H1 (cell line): ENCODE results near the gene CBX2. TPM values are rescaled to one million over a fixed set of nuclear protein-coding genes. Genes with fewer than 3 reads are reported as not detected.

ENCODE experiments used
- CTCF ChIA-PET: fragments of 300-600 bp; sonication (Branson Sonifier 250); formaldehyde crosslinking; loops from one replicate; lab custom pipeline; 2021; ENCODE audit not compliant: partially characterized antibody; lab: Charles Lee
- POLR2A ChIA-PET: fragments of 300-600 bp; sonication (Branson Sonifier 250); formaldehyde crosslinking; loops from one replicate; lab custom pipeline; 2021; ENCODE audit warnings: inconsistent platforms; ENCODE audit not compliant: partially characterized antibody; lab: Charles Lee
- DNase-seq, 2 experiments: peaks; one replicate each; pipeline versions ENCODE4 v3.0.0 to v3.0.0-alpha.2; 2010 to 2022; ENCODE audit warnings: low spot score in 2 of 2, low read depth in 1 of 2, mixed read lengths in 1 of 2
- FAIRE-seq: peaks from 2 replicates; lab custom pipeline; 2011; peaks lifted over from hg19 to GRCh38; lab: Jason Lieb, UNC
- H2AFZ ChIP-seq: 2 replicates; pipeline ENCODE4 v1.8.1; 2012; ENCODE audit warnings: low read length, inconsistent platforms
- H2AK5ac ChIP-seq: 2 replicates; pipeline ENCODE4 v1.6.1; 2013; ENCODE audit warnings: low read depth, low read length
- H2BK120ac ChIP-seq: replicated peaks from 2 replicates; pipeline ENCODE3; 2013; ENCODE audit warnings: low read depth, low read length, inconsistent platforms
- H2BK12ac ChIP-seq: 2 replicates; pipeline ENCODE4 v1.6.1; 2013; ENCODE audit warnings: low read depth, low read length
- H2BK15ac ChIP-seq: 2 replicates; pipeline ENCODE4 v1.6.1; 2013; ENCODE audit warnings: low read length
- H2BK20ac ChIP-seq: 2 replicates; pipeline ENCODE4 v1.6.1; 2013; ENCODE audit warnings: low read length
- H2BK5ac ChIP-seq: 2 replicates; pipeline ENCODE4 v1.6.1; 2013; ENCODE audit warnings: low read depth, low read length
- H3K14ac ChIP-seq: 2 replicates; pipeline ENCODE4 v1.6.1; 2013; ENCODE audit warnings: inconsistent platforms; ENCODE audit not compliant: insufficient read length
- H3K18ac ChIP-seq: 2 replicates; pipeline ENCODE4 v1.6.1; 2013; ENCODE audit warnings: low read length; ENCODE audit errors: extremely low read depth
- H3K23ac ChIP-seq: 2 replicates; pipeline ENCODE4 v1.6.1; 2013; ENCODE audit warnings: inconsistent platforms; ENCODE audit not compliant: insufficient read length
- H3K23me2 ChIP-seq: 2 replicates; pipeline ENCODE4 v1.6.1; 2013; ENCODE audit warnings: low read depth, low read length
- H3K27ac ChIP-seq: 2 replicates; pipeline ENCODE4 v1.6.1; 2011; ENCODE audit warnings: low read depth, low read length, inconsistent platforms
- H3K27me3 ChIP-seq, 4 experiments: replicated peaks in 1 of 4; 1 replicate in 1 of 4; 2 replicates in 3 of 4; pipeline versions ENCODE4 v1.6.1 to v1.8.1; 2011 to 2013; ENCODE audit warnings: low read length in 3 of 4, mild to moderate bottlenecking in 3 of 4, inconsistent platforms in 2 of 4, mixed read lengths in 2 of 4, moderate library complexity in 1 of 4; ENCODE audit not compliant: control insufficient read depth in 3 of 4, insufficient read depth in 3 of 4; ENCODE audit errors: extremely low read depth in 1 of 4
- H3K36me3 ChIP-seq, 4 experiments: 2 replicates each; pipeline versions ENCODE4 v1.6.1 to v1.8.1; 2011 to 2013; ENCODE audit warnings: mild to moderate bottlenecking in 4 of 4, low read length in 3 of 4, moderate library complexity in 2 of 4, control low read depth in 1 of 4, inconsistent platforms in 1 of 4; ENCODE audit not compliant: insufficient read depth in 4 of 4, control insufficient read depth in 2 of 4
- H3K4ac ChIP-seq: replicated peaks from 2 replicates; pipeline ENCODE3; 2013; ENCODE audit warnings: low read length, low read depth, mixed read lengths, inconsistent platforms; ENCODE audit not compliant: insufficient read length
- H3K4me1 ChIP-seq, 4 experiments: replicated peaks in 1 of 4; 1 replicate in 1 of 4; 2 replicates in 3 of 4; pipeline versions ENCODE4 v1.6.1 to v1.8.1; 2011 to 2013; ENCODE audit warnings: low read length in 3 of 4, inconsistent platforms in 2 of 4, mixed read lengths in 1 of 4; ENCODE audit not compliant: insufficient read depth in 4 of 4, control insufficient read depth in 3 of 4
- H3K4me2 ChIP-seq, 2 experiments: 2 replicates each; pipeline versions ENCODE4 v1.6.1 to v1.8.1; 2011 to 2013; ENCODE audit warnings: low read depth in 2 of 2, low read length in 2 of 2, control low read depth in 1 of 2, inconsistent platforms in 1 of 2, mild to moderate bottlenecking in 1 of 2; ENCODE audit not compliant: insufficient read depth in 1 of 2
- H3K4me3 ChIP-seq, 4 experiments: fragments of 200-600, 300-600 bp in 1 of 4; sonication (generic), shearing (Covaris generic), sonication (Bioruptor Twin) in 1 of 4; 2 replicates each; pipeline versions ENCODE4 v1.5.1 to v1.8.1; 2011 to 2016; ENCODE audit warnings: low read length in 4 of 4, low read depth in 3 of 4, control low read depth in 2 of 4, inconsistent platforms in 2 of 4, mild to moderate bottlenecking in 2 of 4, mixed read lengths in 1 of 4, moderate library complexity in 1 of 4; ENCODE audit not compliant: insufficient read depth in 2 of 4; ENCODE audit errors: extremely low read depth in 1 of 4
- H3K56ac ChIP-seq: replicated peaks from 2 replicates; pipeline ENCODE3; 2013; ENCODE audit warnings: low read depth, mild to moderate bottlenecking, mixed read lengths, low read length, inconsistent platforms; ENCODE audit not compliant: insufficient read length
- H3K79me1 ChIP-seq: 2 replicates; pipeline ENCODE4 v1.6.1; 2013; ENCODE audit warnings: low read depth, low read length, control low read depth
- H3K79me2 ChIP-seq, 2 experiments: 2 replicates each; pipeline versions ENCODE4 v1.6.1 to v1.8.1; 2012 to 2013; ENCODE audit warnings: low read length in 2 of 2, mild to moderate bottlenecking in 2 of 2, inconsistent platforms in 1 of 2; ENCODE audit not compliant: insufficient read depth in 2 of 2, control insufficient read depth in 1 of 2
- H3K9ac ChIP-seq, 4 experiments: replicated peaks in 1 of 4; 1 replicate in 1 of 4; 2 replicates in 3 of 4; pipeline versions ENCODE4 v1.6.1 to v1.8.1; 2011 to 2013; ENCODE audit warnings: low read depth in 3 of 4, low read length in 3 of 4, control low read depth in 2 of 4, mild to moderate bottlenecking in 2 of 4, moderate library complexity in 2 of 4, inconsistent platforms in 1 of 4; ENCODE audit errors: extremely low read depth in 1 of 4
- H3K9me3 ChIP-seq, 2 experiments: 2 replicates each; pipeline versions ENCODE4 v1.6.1 to v1.8.1; 2012 to 2013; ENCODE audit warnings: mild to moderate bottlenecking in 2 of 2, moderate library complexity in 2 of 2, control low read depth in 1 of 2, inconsistent platforms in 1 of 2, low read depth in 1 of 2, low read length in 1 of 2, mixed read lengths in 1 of 2; ENCODE audit not compliant: insufficient read depth in 2 of 2
- H4K20me1 ChIP-seq, 2 experiments: replicated peaks in 1 of 2; 2 replicates each; pipeline versions ENCODE3 to v1.8.1; 2011 to 2013; ENCODE audit warnings: inconsistent platforms in 2 of 2, low read length in 2 of 2, mild to moderate bottlenecking in 1 of 2; ENCODE audit not compliant: insufficient read depth in 2 of 2, control insufficient read depth in 1 of 2
- H4K5ac ChIP-seq: 2 replicates; pipeline ENCODE4 v1.6.1; 2013; ENCODE audit warnings: low read length, low read depth, mixed read lengths, inconsistent platforms; ENCODE audit not compliant: insufficient read length
- H4K8ac ChIP-seq: 2 replicates; pipeline ENCODE4 v1.8.0; 2013; ENCODE audit warnings: mild to moderate bottlenecking, moderate library complexity, low read length, inconsistent platforms; ENCODE audit not compliant: insufficient read depth; ENCODE audit errors: extremely low read depth
- H4K91ac ChIP-seq: replicated peaks from 2 replicates; pipeline ENCODE3; 2013; ENCODE audit warnings: low read length, mixed read lengths, inconsistent platforms; ENCODE audit not compliant: insufficient read length
- BRCA1 ChIP-seq: IDR thresholded peaks from 2 replicates; pipeline ENCODE4 v1.6.1; 2012; ENCODE audit warnings: low read depth, low read length, improper control_type of control experiment
- KDM5A ChIP-seq: fragments of 200-600 bp; IDR thresholded peaks from 2 replicates; pipeline ENCODE4 v1.7.1; 2012; ENCODE audit warnings: mild to moderate bottlenecking, low read length, inconsistent platforms, mixed read lengths
- SIX5 ChIP-seq: IDR thresholded peaks from 2 replicates; pipeline ENCODE4 v1.6.1; 2011; ENCODE audit warnings: mild to moderate bottlenecking, low read depth, low read length
- TAF7 ChIP-seq: optimal IDR thresholded peaks from 2 replicates; pipeline ENCODE3; 2011; ENCODE audit warnings: low read depth, mild to moderate bottlenecking, inconsistent platforms, low read length, moderate library complexity, borderline replicate concordance
- WGBS, 2 experiments: shearing (Covaris generic) in 1 of 2; methylation state at CpG; one replicate each; pipeline versions ENCODE4 v1.1.6 to v1.1.7; 2013 to 2015; ENCODE audit warnings: low lambda C conversion rate in 2 of 2, mixed read lengths in 2 of 2, inconsistent platforms in 1 of 2, low coverage in 1 of 2, missing lambda C conversion rate in 1 of 2; ENCODE audit not compliant: insufficient replicate concordance in 2 of 2, insufficient coverage in 1 of 2, insufficient read length in 1 of 2; ENCODE audit errors: extremely low coverage in 1 of 2, missing lambda C conversion rate in 1 of 2; 5-methylcytosine and 5-hydroxymethylcytosine counted together
- polyA plus RNA-seq, 7 experiments: library from polyadenylated mRNA; depleted of rRNA in 3 of 7; stranded (reverse) in 5 of 7; unstranded in 2 of 7; fragments of >200 nt in 5 of 7; fragments of 200-250 nt in 2 of 7; gene quantifications; 1 replicate in 5 of 7; 2 replicates in 1 of 7; 4 replicates in 1 of 7; pipeline versions ENCODE4 v1.2.1 to v1.2.3, GENCODE V29; 2011 to 2013; ENCODE audit warnings: missing spikeins in 2 of 7, mixed read lengths in 2 of 7
- total RNA-seq: library from RNA; stranded (reverse); fragmentation: NEBNext Ultra II Directional; extraction: Animal tissue kit (Norgen Biotek cat#: 25700); gene quantifications from 2 replicates; pipeline ENCODE4 v1.2.1, GENCODE V29; 2021
- TF ChIP-seq, protein P1 (sequence below): IDR thresholded peaks from 2 replicates; pipeline ENCODE4 v1.6.1; 2011; ENCODE audit warnings: low read depth, mild to moderate bottlenecking, low read length; ENCODE audit not compliant: insufficient read depth

The CBX2 gene
- total and polyA plus RNA-seq, 2 of the 8 experiments (the other 6 are each of a cell fraction or from before 2014, with no cell fraction given) = 64.3 to 83.9 TPM

- H3K23me2 ChIP-seq = peaks cover 3% of the 10 kb centered on the region; the same call in 1 of the 2 replicates
- no peak overlapping the region for H2BK5ac ChIP-seq
- no peak overlapping the region for H3K27ac ChIP-seq
- H2AK5ac ChIP-seq = no peak overlapping the region
- H4K5ac ChIP-seq = no peak overlapping the region
- WGBS, 2 experiments = 92% methylated on average over 17 of the region's 17 CpGs; no CpG with 5 or more reads in 1 of the 2 experiments
- H3K4me2 ChIP-seq = no peak overlapping the region
- H3K79me1 ChIP-seq = peaks cover 26% of the 10 kb centered on the region
- H3K9ac ChIP-seq = no peak overlapping the region
- H3K18ac ChIP-seq = no peak overlapping the region
- no peak overlapping the region for H3K23ac ChIP-seq
- ChIA-PET CTCF (interaction anchor here (0.9 to 3.7 kb wide), 6 partner anchors 10 to 139 kb away, joined by 3 to 21 read pairs (median 6); no protein-coding TSS in a partner anchor), POLR2A (interaction anchor here (1.0 to 3.1 kb wide), 11 partner anchors 9 to 232 kb away, joined by 3 to 33 read pairs (median 4); partner anchors contain the start of genes CBX2 and CBX8)
- FAIRE-seq (no peak), DNase-seq (no peak)
- no peak overlapping the region for H3K14ac ChIP-seq
- no peak overlapping the region for H3K4me3 ChIP-seq
- no peak overlapping the region; the same call in 1 of the 2 replicates for H4K8ac ChIP-seq
- no peak overlapping the region for H2BK15ac ChIP-seq
- no peak overlapping the region for H2BK120ac ChIP-seq
- H3K79me2 ChIP-seq = peaks cover 0 to 14% of the 10 kb centered on the region in 2 experiments; a peak in 2 of 4 replicates
- H3K36me3 ChIP-seq = peaks cover 23 to 56% (median 41%) of the 10 kb centered on the region in 4 experiments; a peak in 7 of 8 replicates
- no peak overlapping the region for H2AFZ ChIP-seq
- no peaks in the 10 kb centered on the region for H3K9me3 ChIP-seq
- H2BK20ac ChIP-seq = no peak overlapping the region
- no peak overlapping the region for H3K56ac ChIP-seq
- H4K91ac ChIP-seq = no peak overlapping the region
- peaks cover 34 to 49% of the 10 kb centered on the region in 2 experiments for H4K20me1 ChIP-seq
- no peak overlapping the region for H3K4ac ChIP-seq
- no peak overlapping the region for H2BK12ac ChIP-seq
- peaks cover 3 to 22% (median 16%) of the 10 kb centered on the region in 4 experiments for H3K27me3 ChIP-seq
- peaks cover 3 to 27% (median 18%) of the 10 kb centered on the region in 4 experiments for H3K4me1 ChIP-seq
- TF ChIP-seq KDM5A (no peak), BRCA1 (no peak), TAF7 (no peak), SIX5 (no peak)
- TF ChIP-seq, protein P1, sequence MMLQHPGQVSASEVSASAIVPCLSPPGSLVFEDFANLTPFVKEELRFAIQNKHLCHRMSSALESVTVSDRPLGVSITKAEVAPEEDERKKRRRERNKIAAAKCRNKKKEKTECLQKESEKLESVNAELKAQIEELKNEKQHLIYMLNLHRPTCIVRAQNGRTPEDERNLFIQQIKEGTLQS = no peak
Observed at GRCh38 chr17:79785017-79785899, 7.3 kb downstream of the CBX2 start.
